ENCODE results near the gene SVIL.
"Not testable (repeated sequence)": the region's sequence is repeated elsewhere in the genome, so short reads cannot be mapped to it uniquely, and the experiment has no call there.

Gene SVIL

DNA sequence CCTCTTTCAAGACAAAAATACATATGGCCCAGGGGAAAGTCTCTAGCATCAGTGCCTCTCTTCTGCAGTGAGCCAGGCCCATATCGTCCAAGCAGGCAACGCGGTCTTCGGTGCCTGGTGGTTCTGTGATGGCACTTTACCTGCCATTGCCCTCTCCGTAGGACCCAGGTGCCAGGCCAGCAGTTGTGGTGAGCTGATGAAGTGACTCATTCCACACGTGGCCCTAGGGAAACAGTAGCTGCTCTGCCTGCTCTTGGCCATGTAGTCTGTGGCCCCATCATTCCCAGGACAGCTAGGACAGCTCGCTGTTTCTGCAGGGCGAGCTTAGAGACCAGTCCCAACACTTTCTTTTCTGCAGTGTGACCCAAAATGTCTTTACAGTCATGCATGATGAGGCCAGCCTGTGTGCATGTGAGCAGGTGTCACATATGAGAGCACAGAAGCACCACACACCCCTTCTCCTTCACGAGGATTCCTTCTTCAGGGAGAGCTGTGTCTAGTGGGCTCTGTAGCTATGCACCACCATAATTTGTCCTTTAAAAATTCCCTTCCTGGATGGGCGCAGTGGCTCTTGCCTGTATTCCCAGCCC, 39.0 kb downstream of the SVIL start:
- no peak for DNase-seq (ENCODE audit: low spot score)
- no peaks in the 10 kb centered on the region for H3K9me3 Mint-ChIP-seq
- no peaks in the 10 kb centered on the region for H3K36me3 Mint-ChIP-seq (ENCODE audit: low read depth)
- no peak overlapping the region for H3K4me3 Mint-ChIP-seq
- H3K27ac Mint-ChIP-seq, result no peak overlapping the region
- peaks cover 1% of the 10 kb centered on the region for H3K4me1 Mint-ChIP-seq (ENCODE audit: low read depth)
- no peaks in the 10 kb centered on the region for H3K27me3 Mint-ChIP-seq (ENCODE audit: low read depth)

DNA sequence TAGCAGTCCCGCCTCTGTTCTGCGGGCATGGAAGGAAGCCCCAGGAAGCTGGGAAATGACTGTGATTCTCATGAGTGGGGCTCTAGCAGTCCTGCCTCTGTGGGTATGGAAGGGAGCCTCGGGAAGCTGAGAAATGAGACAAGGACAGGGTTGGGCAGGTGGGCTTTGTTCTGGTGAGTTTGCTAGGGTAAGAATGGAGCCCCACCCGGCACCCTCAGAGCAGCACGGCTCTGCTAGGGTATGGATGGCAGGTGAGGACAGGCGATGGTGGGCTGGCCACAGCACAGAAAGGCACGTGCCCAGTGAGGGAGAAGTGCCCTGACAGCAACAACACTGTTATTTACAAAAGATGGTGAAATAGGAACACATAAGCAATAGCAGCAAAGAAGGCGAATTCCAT, 39.6 kb downstream of the SVIL start:
- Mint-ChIP-seq H3K36me3 (ENCODE audit: low read depth) (no peaks in the 10 kb centered on the region), H3K4me3 (no peak overlapping the region), H3K4me1 (ENCODE audit: low read depth) (peaks cover 7% of the 10 kb centered on the region), H3K27ac (no peak overlapping the region), H3K9me3 (no peaks in the 10 kb centered on the region), H3K27me3 (ENCODE audit: low read depth) (no peaks in the 10 kb centered on the region)
- DNase-seq (ENCODE audit: low spot score), result no peak

- H3K27me3 Mint-ChIP-seq (ENCODE audit: low read depth), result no peaks in the 10 kb centered on the region
- H3K36me3 Mint-ChIP-seq (ENCODE audit: low read depth), result no peaks in the 10 kb centered on the region
- H3K9me3 Mint-ChIP-seq, result peaks cover 3% of the 10 kb centered on the region
- H3K4me1 Mint-ChIP-seq (ENCODE audit: low read depth), result peaks cover 8% of the 10 kb centered on the region
- no peak overlapping the region for H3K4me3 Mint-ChIP-seq
- H3K27ac Mint-ChIP-seq, result no peak overlapping the region
- DNase-seq (ENCODE audit: low spot score), result no peak
Observed at GRCh38 chr10:29591651-29591968, 43.2 kb downstream of the SVIL start.

- DNase-seq (ENCODE audit: low spot score), result no peak
- no peak overlapping the region for H3K4me3 Mint-ChIP-seq
- peaks cover 8% of the 10 kb centered on the region for H3K4me1 Mint-ChIP-seq (ENCODE audit: low read depth)
- no peaks in the 10 kb centered on the region for H3K27me3 Mint-ChIP-seq (ENCODE audit: low read depth)
- peak overlapping the region; percentile 4 for H3K27ac Mint-ChIP-seq
- no peaks in the 10 kb centered on the region for H3K36me3 Mint-ChIP-seq (ENCODE audit: low read depth)
- peaks cover 5% of the 10 kb centered on the region for H3K9me3 Mint-ChIP-seq
Observed at GRCh38 chr10:29590915-29591650, 43.7 kb downstream of the SVIL start.

GRCh38 chr10:29588629-29589421, 45.9 kb downstream of the SVIL start:
- Mint-ChIP-seq H3K27me3 (ENCODE audit: low read depth) (no peaks in the 10 kb centered on the region), H3K27ac (no peak overlapping the region), H3K4me1 (ENCODE audit: low read depth) (peaks cover 12% of the 10 kb centered on the region)

GRCh38 chr10:29587750-29588628, 46.8 kb downstream of the SVIL start:
- not testable (repeated sequence) for H3K27me3 Mint-ChIP-seq (ENCODE audit: low read depth); DNase-seq (ENCODE audit: low spot score); H3K4me3 Mint-ChIP-seq; H3K36me3 Mint-ChIP-seq (ENCODE audit: low read depth); H3K9me3 Mint-ChIP-seq; H3K27ac Mint-ChIP-seq
- peaks cover 18% of the 10 kb centered on the region for H3K4me1 Mint-ChIP-seq (ENCODE audit: low read depth)

More at GRCh38 chr10:29588629-29589421, 45.9 kb downstream of the SVIL start:
- peaks cover 5% of the 10 kb centered on the region for H3K9me3 Mint-ChIP-seq
- H3K36me3 Mint-ChIP-seq (ENCODE audit: low read depth), result no peaks in the 10 kb centered on the region
- H3K4me3 Mint-ChIP-seq, result no peak overlapping the region
- DNase-seq (ENCODE audit: low spot score), result no peak

- H3K4me1 Mint-ChIP-seq (ENCODE audit: low read depth), result peaks cover 20% of the 10 kb centered on the region
- not testable (repeated sequence) for H3K27me3 Mint-ChIP-seq (ENCODE audit: low read depth); DNase-seq (ENCODE audit: low spot score); H3K36me3 Mint-ChIP-seq (ENCODE audit: low read depth); H3K4me3 Mint-ChIP-seq; H3K9me3 Mint-ChIP-seq; H3K27ac Mint-ChIP-seq
Observed at GRCh38 chr10:29587102-29587749, 47.5 kb downstream of the SVIL start.

GRCh38 chr10:29586509-29586908, 48.3 kb downstream of the SVIL start:
- H3K9me3 Mint-ChIP-seq, result peaks cover 5% of the 10 kb centered on the region
- DNase-seq (ENCODE audit: low spot score), result no peak
- no peaks in the 10 kb centered on the region for H3K36me3 Mint-ChIP-seq (ENCODE audit: low read depth)
- no peak overlapping the region for H3K4me3 Mint-ChIP-seq
- H3K4me1 Mint-ChIP-seq (ENCODE audit: low read depth), result peaks cover 20% of the 10 kb centered on the region
- no peaks in the 10 kb centered on the region for H3K27me3 Mint-ChIP-seq (ENCODE audit: low read depth)
- no peak overlapping the region for H3K27ac Mint-ChIP-seq

GRCh38 chr10:29585488-29585976, 49.2 kb downstream of the SVIL start:
- Mint-ChIP-seq H3K27me3 (ENCODE audit: low read depth) (no peaks in the 10 kb centered on the region), H3K36me3 (ENCODE audit: low read depth) (no peaks in the 10 kb centered on the region), H3K27ac (no peak overlapping the region), H3K9me3 (peaks cover 5% of the 10 kb centered on the region), H3K4me1 (ENCODE audit: low read depth) (peaks cover 17% of the 10 kb centered on the region), H3K4me3 (no peak overlapping the region)
- no peak for DNase-seq (ENCODE audit: low spot score)

- Mint-ChIP-seq H3K4me1 (ENCODE audit: low read depth) (peaks cover 12% of the 10 kb centered on the region), H3K27me3 (ENCODE audit: low read depth) (no peaks in the 10 kb centered on the region), H3K9me3 (peaks cover 5% of the 10 kb centered on the region), H3K27ac (no peak overlapping the region), H3K4me3 (no peak overlapping the region), H3K36me3 (ENCODE audit: low read depth) (no peaks in the 10 kb centered on the region)
- DNase-seq (ENCODE audit: low spot score), result no peak
Observed at GRCh38 chr10:29584436-29584835, 50.3 kb downstream of the SVIL start.

DNA sequence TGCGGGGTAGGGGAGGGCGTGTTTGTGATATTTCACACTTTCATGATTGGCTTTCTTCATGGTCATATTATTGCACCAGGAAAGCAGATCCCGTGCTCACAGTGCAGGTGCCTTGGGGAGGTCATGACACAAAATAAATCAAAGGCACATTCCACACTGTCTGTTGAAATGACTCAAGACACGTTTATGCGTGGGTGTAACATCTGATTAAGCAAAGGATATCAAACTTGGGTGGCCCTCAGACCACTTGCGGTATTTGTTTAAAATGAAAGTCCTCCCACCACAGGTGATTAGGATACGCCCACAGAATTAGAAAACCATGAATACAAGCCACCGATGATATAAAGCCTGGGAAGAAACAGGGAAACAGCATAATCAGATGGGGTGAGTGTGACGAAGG, 51.1 kb downstream of the SVIL start:
- Mint-ChIP-seq H3K9me3 (peaks cover 5% of the 10 kb centered on the region), H3K27ac (no peak overlapping the region), H3K27me3 (ENCODE audit: low read depth) (no peaks in the 10 kb centered on the region), H3K4me1 (ENCODE audit: low read depth) (peaks cover 12% of the 10 kb centered on the region), H3K4me3 (no peak overlapping the region), H3K36me3 (ENCODE audit: low read depth) (no peaks in the 10 kb centered on the region)
- DNase-seq (ENCODE audit: low spot score), result peak; percentile 19

DNA sequence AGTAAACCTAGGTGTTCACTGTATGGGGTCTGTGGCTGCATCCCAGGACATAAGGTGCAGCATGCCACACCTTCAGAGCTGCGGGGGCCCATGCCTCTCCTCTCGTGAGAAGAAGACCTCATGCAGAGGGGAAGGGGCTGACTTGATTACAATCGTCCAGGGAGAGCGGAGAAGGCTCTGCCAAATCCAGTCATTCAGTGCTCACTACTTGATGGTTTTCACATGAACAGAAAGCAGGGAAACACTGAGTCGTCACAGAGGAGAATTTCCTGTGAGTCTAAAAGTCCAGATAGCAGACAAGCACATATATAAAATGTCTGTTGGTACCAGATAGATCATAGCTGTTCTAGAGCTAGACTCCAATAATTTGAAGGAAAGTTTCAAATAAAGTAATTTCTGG, 52.0 kb downstream of the SVIL start:
- DNase-seq (ENCODE audit: low spot score), result peak; percentile 31
- peak overlapping the region; percentile 60 for H3K27ac Mint-ChIP-seq
- H3K27me3 Mint-ChIP-seq (ENCODE audit: low read depth); H3K9me3 Mint-ChIP-seq; H3K36me3 Mint-ChIP-seq (ENCODE audit: low read depth); H3K4me3 Mint-ChIP-seq: not testable (repeated sequence)
- peaks cover 12% of the 10 kb centered on the region for H3K4me1 Mint-ChIP-seq (ENCODE audit: low read depth)

DNA sequence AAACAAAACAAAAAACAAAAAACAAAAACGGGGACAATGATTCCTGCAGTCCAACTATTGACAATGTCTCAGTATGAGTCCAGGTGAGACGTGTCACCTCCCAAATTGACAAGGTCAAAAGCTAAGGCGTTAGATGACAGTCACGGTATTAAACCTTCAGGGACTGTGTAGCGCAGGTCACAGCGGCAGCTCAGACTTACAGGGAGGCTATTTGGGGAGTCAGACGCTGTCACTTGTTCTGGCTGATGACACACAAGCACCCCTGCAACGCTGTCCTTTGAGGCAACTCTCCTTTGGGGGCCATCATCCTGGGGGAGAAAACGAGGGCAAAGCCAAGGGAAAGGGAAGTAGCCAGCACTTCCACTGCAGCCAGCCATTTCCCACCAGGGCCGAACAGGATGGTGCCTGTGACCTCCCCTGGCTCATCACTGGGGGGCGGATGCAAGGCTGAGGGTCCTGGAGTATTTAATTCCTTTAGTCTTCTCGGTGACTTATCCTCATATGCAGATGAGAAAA, 55.3 kb downstream of the SVIL start:
- no peaks in the 10 kb centered on the region for H3K9me3 Mint-ChIP-seq
- H3K4me1 Mint-ChIP-seq (ENCODE audit: low read depth), result peaks cover 11% of the 10 kb centered on the region
- H3K27ac Mint-ChIP-seq, result no peak overlapping the region
- no peak for DNase-seq (ENCODE audit: low spot score)
- no peaks in the 10 kb centered on the region for H3K36me3 Mint-ChIP-seq (ENCODE audit: low read depth)
- H3K27me3 Mint-ChIP-seq (ENCODE audit: low read depth), result no peaks in the 10 kb centered on the region
- H3K4me3 Mint-ChIP-seq, result no peak overlapping the region
